ENCODE measurements around the gene CUL5. TPM values are rescaled to one million over a fixed set of nuclear protein-coding genes. Genes with fewer than 3 reads are reported as not detected.
"Not testable (repeated sequence)": the region's sequence is repeated elsewhere in the genome, so short reads cannot be mapped to it uniquely, and the experiment has no call there.

The CUL5 gene
- total and polyA plus RNA-seq, 2 donors (not counting 1 experiment from before 2014, with no cell fraction given): 22.9 to 28.2 TPM

- Histone ChIP-seq H3K27ac (ENCODE audit: insufficient read depth, low read length) (no peak overlapping the region), H3K4me1 (ENCODE audit: control insufficient read depth, extremely low read depth, insufficient read depth, low read length) (no peaks in the 10 kb centered on the region), H4K20me1 (ENCODE audit: control insufficient read depth, extremely low read depth, insufficient read depth, low read length) (peaks cover 5% of the 10 kb centered on the region), H3K36me3 (ENCODE audit: control insufficient read depth, insufficient read depth, low read length) (no peaks in the 10 kb centered on the region), H3K79me2 (ENCODE audit: control insufficient read depth, insufficient read depth, low read length) (peaks cover 70% of the 10 kb centered on the region), H3K4me3 (replicated peaks in 1 of 4; ENCODE audit: control extremely low read depth in 1 of 4, insufficient read depth in 1 of 4, low read depth in 3 of 4, low read length in 4 of 4) (no peak overlapping the region), H3K27me3 (ENCODE audit: control insufficient read depth, insufficient read depth, low read length) (no peaks in the 10 kb centered on the region), H3K9me3 (ENCODE audit: control insufficient read depth, insufficient read depth, low read depth, low read length) (no peaks in the 10 kb centered on the region), H3K4me2 (ENCODE audit: extremely low read depth, insufficient read depth, low read length) (no peak overlapping the region), H3K9ac (ENCODE audit: insufficient read depth, low read length) (no peak overlapping the region), H2AFZ (ENCODE audit: low read length) (no peak overlapping the region)
- TF ChIP-seq CTCF (conservative IDR thresholded peaks at IDR 0.05 in 1 of 2, IDR thresholded peaks at IDR 0.05 in 1 of 2; ENCODE audit: low read depth in 1 of 2, low read length in 2 of 2): no peak
- TF ChIP-seq EZH2 (IDR thresholded peaks at IDR 0.05; ENCODE audit: low read length, missing control alignments): no peak
- no peak for DNase-seq (ENCODE audit: low read depth in 2 of 2)
Observed at GRCh38 chr11:108027057-108027456, 18.4 kb downstream of the CUL5 start.

GRCh38 chr11:108028822-108029441 is 20.2 kb downstream of the CUL5 start:
- not testable (repeated sequence) for H3K27ac ChIP-seq (ENCODE audit: insufficient read depth, low read length); H3K9ac ChIP-seq (ENCODE audit: insufficient read depth, low read length); H2AFZ ChIP-seq (ENCODE audit: low read length); H3K27me3 ChIP-seq (ENCODE audit: control insufficient read depth, insufficient read depth, low read length); H3K4me1 ChIP-seq (ENCODE audit: control insufficient read depth, extremely low read depth, insufficient read depth, low read length); H3K4me3 ChIP-seq (replicated peaks in 1 of 4; ENCODE audit: control extremely low read depth in 1 of 4, insufficient read depth in 1 of 4, low read depth in 3 of 4, low read length in 4 of 4); DNase-seq (ENCODE audit: low read depth in 2 of 2); H3K9me3 ChIP-seq (ENCODE audit: control insufficient read depth, insufficient read depth, low read depth, low read length); H4K20me1 ChIP-seq (ENCODE audit: control insufficient read depth, extremely low read depth, insufficient read depth, low read length); H3K36me3 ChIP-seq (ENCODE audit: control insufficient read depth, insufficient read depth, low read length); H3K4me2 ChIP-seq (ENCODE audit: extremely low read depth, insufficient read depth, low read length)
- H3K79me2 ChIP-seq (ENCODE audit: control insufficient read depth, insufficient read depth, low read length): peaks cover 64% of the 10 kb centered on the region

- not testable (repeated sequence) for H3K36me3 ChIP-seq (ENCODE audit: control insufficient read depth, insufficient read depth, low read length); H3K27me3 ChIP-seq (ENCODE audit: control insufficient read depth, insufficient read depth, low read length); H3K9me3 ChIP-seq (ENCODE audit: control insufficient read depth, insufficient read depth, low read depth, low read length); H3K4me1 ChIP-seq (ENCODE audit: control insufficient read depth, extremely low read depth, insufficient read depth, low read length); DNase-seq (ENCODE audit: low read depth in 2 of 2); H2AFZ ChIP-seq (ENCODE audit: low read length); H3K4me3 ChIP-seq (replicated peaks in 1 of 4; ENCODE audit: control extremely low read depth in 1 of 4, insufficient read depth in 1 of 4, low read depth in 3 of 4, low read length in 4 of 4); H3K4me2 ChIP-seq (ENCODE audit: extremely low read depth, insufficient read depth, low read length); H3K27ac ChIP-seq (ENCODE audit: insufficient read depth, low read length); H4K20me1 ChIP-seq (ENCODE audit: control insufficient read depth, extremely low read depth, insufficient read depth, low read length); H3K9ac ChIP-seq (ENCODE audit: insufficient read depth, low read length)
- peaks cover 39% of the 10 kb centered on the region for H3K79me2 ChIP-seq (ENCODE audit: control insufficient read depth, insufficient read depth, low read length)
Observed at GRCh38 chr11:108031604-108032003, 22.9 kb downstream of the CUL5 start.

GRCh38 chr11:108032800-108033199 is 24.1 kb downstream of the CUL5 start:
- H3K27me3 ChIP-seq (ENCODE audit: control insufficient read depth, insufficient read depth, low read length): no peaks in the 10 kb centered on the region
- no peaks in the 10 kb centered on the region for H3K36me3 ChIP-seq (ENCODE audit: control insufficient read depth, insufficient read depth, low read length)
- H4K20me1 ChIP-seq (ENCODE audit: control insufficient read depth, extremely low read depth, insufficient read depth, low read length): no peaks in the 10 kb centered on the region
- H3K9me3 ChIP-seq (ENCODE audit: control insufficient read depth, insufficient read depth, low read depth, low read length): no peaks in the 10 kb centered on the region
- no peak overlapping the region for H3K27ac ChIP-seq (ENCODE audit: insufficient read depth, low read length)
- H3K9ac ChIP-seq (ENCODE audit: insufficient read depth, low read length): no peak overlapping the region
- peaks cover 6% of the 10 kb centered on the region for H3K4me1 ChIP-seq (ENCODE audit: control insufficient read depth, extremely low read depth, insufficient read depth, low read length)
- peaks cover 34% of the 10 kb centered on the region for H3K79me2 ChIP-seq (ENCODE audit: control insufficient read depth, insufficient read depth, low read length)
- H3K4me2 ChIP-seq (ENCODE audit: extremely low read depth, insufficient read depth, low read length): no peak overlapping the region
- DNase-seq (ENCODE audit: low read depth in 2 of 2): no peak
- TF ChIP-seq EZH2 (IDR thresholded peaks at IDR 0.05; ENCODE audit: low read length, missing control alignments) (no peak), CTCF (conservative IDR thresholded peaks at IDR 0.05 in 1 of 2, IDR thresholded peaks at IDR 0.05 in 1 of 2; ENCODE audit: low read depth in 1 of 2, low read length in 2 of 2) (no peak)
- no peak overlapping the region for H2AFZ ChIP-seq (ENCODE audit: low read length)
- no peak overlapping the region for H3K4me3 ChIP-seq (replicated peaks in 1 of 4; ENCODE audit: control extremely low read depth in 1 of 4, insufficient read depth in 1 of 4, low read depth in 3 of 4, low read length in 4 of 4)

Data from fibroblast of lung (primary cell).